ENCODE results near the gene GMCL2.

- TF ChIP-seq EP300 (conservative IDR thresholded peaks at IDR 0.05; ENCODE audit: poor library complexity, severe bottlenecking) (no peak), CTCF (IDR thresholded peaks at IDR 0.05; ENCODE audit: poor library complexity, severe bottlenecking) (no peak), POLR2AphosphoS5 (IDR thresholded peaks at IDR 0.05) (no peak), RAD21 (conservative IDR thresholded peaks at IDR 0.05) (no peak), REST (IDR thresholded peaks at IDR 0.05; ENCODE audit: borderline replicate concordance) (no peak), EZH2 (IDR thresholded peaks at IDR 0.05; ENCODE audit: borderline replicate concordance, insufficient read depth, low read length, poor library complexity, severe bottlenecking) (no peak), SMC3 (conservative IDR thresholded peaks at IDR 0.05; ENCODE audit: poor library complexity) (no peak), TAF1 (IDR thresholded peaks at IDR 0.05; ENCODE audit: low read depth) (no peak)
These were observed 9.8 kb upstream of the GMCL2 start for GRCh38 chr5:178196986-178197385.
